GM18861 (cell line): Measurements from ENCODE around the gene OR51B5.
"Not testable (repeated sequence)": the region's sequence is repeated elsewhere in the genome, so short reads cannot be mapped to it uniquely, and the experiment has no call there.

Experiments
- ATAC-seq: cut with Tn5 transposase; IDR thresholded peaks from one replicate; pipeline ENCODE4 v1.9.1; 2021; ENCODE audit not compliant: unreplicated experiment

Gene OR51B5, protein sequence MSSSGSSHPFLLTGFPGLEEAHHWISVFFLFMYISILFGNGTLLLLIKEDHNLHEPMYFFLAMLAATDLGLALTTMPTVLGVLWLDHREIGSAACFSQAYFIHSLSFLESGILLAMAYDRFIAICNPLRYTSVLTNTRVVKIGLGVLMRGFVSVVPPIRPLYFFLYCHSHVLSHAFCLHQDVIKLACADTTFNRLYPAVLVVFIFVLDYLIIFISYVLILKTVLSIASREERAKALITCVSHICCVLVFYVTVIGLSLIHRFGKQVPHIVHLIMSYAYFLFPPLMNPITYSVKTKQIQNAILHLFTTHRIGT

GRCh38 chr11:5343474-5344335 lies at the start of gene OR51B5:
Gene OR51B5, minus strand, starts transcription at chr11:5343524. Its CDS starts 0 bp downstream, at chr11:5343524.
- ATAC-seq = no peak

- no peak for ATAC-seq
Observed at GRCh38 chr11:5390210-5390609, 46.9 kb upstream of the OR51B5 start.

GRCh38 chr11:5384335-5384734 lies 41.0 kb upstream of the OR51B5 start:
- ATAC-seq = no peak

DNA sequence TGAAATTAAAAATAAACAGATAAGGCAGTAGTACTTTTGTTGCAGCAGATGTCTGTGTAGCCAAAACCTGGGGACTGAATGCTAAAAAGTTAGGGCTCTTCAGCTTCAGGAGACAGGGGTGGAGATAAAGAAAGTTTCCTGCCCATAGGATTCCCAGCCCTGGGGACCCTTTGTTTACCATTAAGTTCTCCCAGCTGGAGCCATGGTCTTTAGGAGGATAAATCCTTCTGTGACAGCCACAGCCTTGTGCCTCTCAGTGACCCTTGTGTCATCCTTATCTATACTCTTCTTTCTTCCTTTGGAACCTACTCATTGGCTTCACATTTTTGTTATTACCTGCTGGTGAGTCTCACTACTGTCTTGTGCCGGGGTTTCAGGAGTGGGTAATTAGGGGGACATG lies 40.3 kb upstream of the OR51B5 start, which contains the start of gene OR51M1:
Gene OR51M1 (plus strand): TSS at position 237 of the 400 bp plus-strand sequence. CDS start 5,587 bp downstream, outside the sequence.
- no peak for ATAC-seq

GRCh38 chr11:5380740-5381342 lies 37.5 kb upstream of the OR51B5 start:
- ATAC-seq = peak; percentile 94

- ATAC-seq = peak; percentile 59
Observed at GRCh38 chr11:5369789-5370188, 26.5 kb upstream of the OR51B5 start.

DNA sequence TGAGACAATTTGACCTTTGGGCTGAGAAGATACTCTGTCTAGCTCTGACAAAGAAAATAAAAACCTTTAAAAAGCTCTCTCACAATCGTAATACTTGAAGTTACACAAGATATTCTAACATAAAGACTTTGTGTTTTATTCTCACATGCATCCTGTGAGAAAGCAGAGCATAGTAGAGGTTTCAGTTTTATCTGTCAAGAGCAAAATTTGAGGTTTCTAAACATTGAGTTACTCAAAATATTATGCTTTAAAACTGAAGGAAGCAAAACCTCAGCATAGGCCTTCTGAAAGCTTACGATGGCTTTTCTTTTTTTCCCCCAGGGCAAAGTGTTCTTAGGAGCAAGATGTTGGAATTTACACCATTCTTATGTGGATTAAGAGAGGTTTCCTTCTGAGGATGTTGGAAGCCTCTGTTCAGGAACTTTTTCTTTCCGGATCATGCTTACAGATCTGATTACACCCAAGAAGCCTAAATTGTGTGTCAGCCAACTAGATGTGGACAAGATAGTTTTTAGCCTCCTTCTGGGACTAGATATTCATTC lies 25.2 kb upstream of the OR51B5 start:
- ATAC-seq = peak; percentile 41

DNA sequence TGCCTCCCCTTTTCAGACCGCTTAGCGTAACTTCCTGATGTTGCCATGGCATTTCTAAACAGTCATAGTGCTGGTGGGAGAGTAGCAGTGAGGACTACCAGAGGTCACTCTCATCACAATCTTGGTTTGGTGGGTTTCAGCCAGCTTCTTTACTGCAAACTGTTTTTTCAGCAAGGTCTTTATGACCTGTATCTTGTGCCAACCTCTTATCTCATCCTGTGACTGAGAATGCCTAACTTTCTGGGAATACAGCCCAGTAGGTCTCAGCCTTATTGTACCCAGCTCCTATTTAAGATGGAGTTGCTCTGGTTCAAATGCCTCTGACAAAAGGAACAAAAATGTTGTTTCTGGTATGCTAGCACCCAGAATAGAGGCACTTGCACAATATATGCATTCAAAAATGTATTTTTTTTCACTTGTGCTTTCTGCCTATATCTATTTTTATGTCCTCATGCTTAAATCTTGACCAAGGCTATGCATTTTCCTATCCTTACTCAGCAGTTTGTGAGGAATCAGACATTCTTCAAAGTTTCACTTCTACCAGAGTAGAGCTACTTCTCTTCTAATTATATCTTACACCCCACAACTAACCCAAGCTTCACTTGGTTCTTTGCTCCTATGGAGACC lies 24.2 kb upstream of the OR51B5 start:
- peak; percentile 34 for ATAC-seq

GRCh38 chr11:5366856-5367255 lies 23.5 kb upstream of the OR51B5 start:
- ATAC-seq = no peak

DNA sequence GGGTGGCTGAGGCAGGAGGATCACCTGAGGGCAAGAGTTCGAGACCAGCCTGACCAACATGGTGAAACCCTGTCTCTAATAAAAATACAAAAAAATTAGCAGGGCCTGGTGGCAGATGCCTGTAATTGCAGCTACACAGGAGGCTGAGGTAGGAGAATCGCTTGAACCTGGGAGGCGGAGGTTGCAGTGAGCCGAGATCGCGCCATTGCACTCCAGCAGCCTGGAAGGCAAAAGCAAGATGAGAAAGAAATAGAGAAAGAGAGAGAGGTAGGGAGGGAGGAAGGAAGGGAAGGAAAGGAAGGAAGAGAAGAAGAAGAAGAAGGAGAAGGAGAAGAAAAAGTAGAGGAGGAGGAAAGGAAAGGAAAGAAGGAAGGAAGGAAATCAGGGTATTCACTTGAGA lies 23.0 kb upstream of the OR51B5 start:
- ATAC-seq = not testable (repeated sequence)

GRCh38 chr11:5364214-5364613 lies 20.9 kb upstream of the OR51B5 start:
- ATAC-seq = no peak

DNA sequence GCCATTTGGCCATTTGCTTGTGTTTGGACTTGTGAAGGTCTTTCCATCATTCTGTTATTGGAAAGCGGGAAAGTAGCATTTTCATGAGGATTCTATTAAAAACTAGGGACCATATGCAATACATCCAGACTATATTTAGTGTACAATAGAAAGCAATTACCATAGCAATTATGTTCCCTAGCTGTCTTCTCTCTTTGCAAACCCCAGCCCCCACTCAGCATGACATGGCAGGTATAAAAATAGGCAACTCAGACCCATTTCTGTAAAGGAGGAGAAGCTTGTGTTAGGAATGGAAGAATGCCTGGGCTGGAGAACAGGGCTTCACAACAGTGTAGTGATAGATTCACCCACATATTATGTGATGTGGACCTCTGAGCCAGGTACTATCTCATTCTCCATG lies 20.4 kb upstream of the OR51B5 start:
- ATAC-seq = no peak

DNA sequence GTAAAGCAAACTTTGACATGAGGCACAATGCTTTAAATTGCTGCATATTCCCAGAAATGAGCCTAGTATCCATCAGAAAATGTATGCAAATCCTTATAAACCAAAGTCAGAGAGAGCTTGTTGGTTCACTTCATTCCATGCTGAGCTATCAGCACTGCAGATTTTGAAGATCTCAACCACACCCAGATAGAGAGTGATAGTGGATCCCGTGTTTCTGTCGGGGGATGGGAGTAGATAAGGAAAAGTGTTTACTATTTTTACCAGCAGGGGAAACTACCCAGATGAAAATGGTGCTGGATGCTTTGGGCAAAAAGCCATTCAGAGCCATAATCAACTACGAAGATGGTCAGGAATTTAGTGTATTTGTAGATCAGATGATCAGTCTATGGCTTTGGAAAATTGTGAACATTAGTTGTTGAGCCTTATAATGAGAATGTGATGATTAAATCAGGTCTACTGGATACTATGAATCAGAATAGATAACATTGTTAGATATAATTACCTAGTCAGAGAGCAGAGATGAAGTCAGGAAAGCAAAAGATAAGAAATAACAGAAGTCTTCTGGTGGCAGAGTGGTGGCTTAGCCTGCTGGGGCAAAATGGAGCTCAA lies 18.8 kb upstream of the OR51B5 start:
- no peak for ATAC-seq

DNA sequence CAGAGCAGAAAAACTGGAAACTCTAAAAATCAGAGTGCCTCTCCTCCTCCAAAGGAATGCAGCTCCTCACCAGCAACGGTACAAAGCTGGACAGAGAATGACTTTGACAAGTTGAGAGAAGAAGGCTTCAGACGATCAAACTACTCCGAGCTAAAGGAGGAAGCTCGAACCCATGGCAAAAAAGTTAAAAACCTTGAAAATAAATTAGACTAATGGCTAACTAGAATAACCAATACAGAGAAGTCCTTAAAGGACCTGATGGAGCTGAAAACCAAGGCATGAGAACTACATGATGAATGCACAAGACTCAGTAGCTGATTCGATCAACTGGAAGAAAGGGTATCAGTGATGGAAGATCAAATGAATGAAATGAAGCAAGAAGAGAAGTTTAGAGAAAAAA lies 12.7 kb upstream of the OR51B5 start:
- ATAC-seq = not testable (repeated sequence)

GRCh38 chr11:5351208-5351607 lies 7.9 kb upstream of the OR51B5 start, which contains the start of gene OR51B6:
Gene OR51B6, plus strand, starts transcription at chr11:5351508. Its CDS starts 0 bp downstream, at chr11:5351508.
- no peak for ATAC-seq

GRCh38 chr11:5349550-5349949 lies 6.2 kb upstream of the OR51B5 start:
- ATAC-seq = no peak

DNA sequence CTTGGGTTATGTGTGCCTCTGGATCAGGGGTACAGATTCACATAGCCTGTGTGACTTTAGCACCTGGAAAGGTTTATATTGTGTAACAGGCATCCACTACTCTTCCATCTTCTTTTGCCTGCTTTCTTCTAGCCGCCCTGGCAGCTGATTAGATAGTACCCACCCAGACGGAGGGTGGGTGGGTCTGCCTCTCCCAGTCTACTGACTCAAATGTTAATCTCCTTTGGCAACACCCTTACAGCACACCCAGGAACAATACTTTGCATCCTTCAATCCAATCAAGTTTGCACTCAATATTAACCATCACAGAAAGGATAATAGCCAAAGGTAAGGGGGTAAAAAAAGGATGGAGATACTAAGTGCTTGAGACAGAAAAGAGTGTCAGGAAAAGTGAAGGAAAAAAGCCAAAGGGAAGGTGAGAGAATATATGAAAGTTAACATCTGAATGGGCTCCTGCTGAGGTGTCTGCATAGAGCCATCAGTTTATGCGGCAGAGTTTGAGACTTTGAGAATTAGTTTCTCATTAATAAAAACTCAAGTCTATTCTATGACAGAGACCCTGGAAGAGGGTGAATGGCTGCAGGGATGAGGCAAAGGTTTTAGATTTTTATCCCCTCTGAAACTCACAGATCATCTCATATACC lies 5.3 kb upstream of the OR51B5 start:
- ATAC-seq = no peak

- no peak for ATAC-seq
Observed at GRCh38 chr11:5345831-5346230, 2.5 kb upstream of the OR51B5 start.

- peak; percentile 85 for ATAC-seq
Observed at GRCh38 chr11:5339771-5340322, 3.5 kb downstream of the OR51B5 start.

GRCh38 chr11:5337253-5337652 lies 6.1 kb downstream of the OR51B5 start:
- ATAC-seq = not testable (repeated sequence)
